ENCODE data around the gene NUTM2D. TPM values are rescaled to one million over a fixed set of nuclear protein-coding genes. Genes with fewer than 3 reads are reported as not detected.
"Not testable (repeated sequence)": the region's sequence is repeated elsewhere in the genome, so short reads cannot be mapped to it uniquely, and the experiment has no call there.

Gene NUTM2D
- 1 to 10 TPM; 3.1 to 5.2 (median 4.6) TPM for total RNA-seq
- total RNA-seq (2013) = 2.0 TPM

DNA sequence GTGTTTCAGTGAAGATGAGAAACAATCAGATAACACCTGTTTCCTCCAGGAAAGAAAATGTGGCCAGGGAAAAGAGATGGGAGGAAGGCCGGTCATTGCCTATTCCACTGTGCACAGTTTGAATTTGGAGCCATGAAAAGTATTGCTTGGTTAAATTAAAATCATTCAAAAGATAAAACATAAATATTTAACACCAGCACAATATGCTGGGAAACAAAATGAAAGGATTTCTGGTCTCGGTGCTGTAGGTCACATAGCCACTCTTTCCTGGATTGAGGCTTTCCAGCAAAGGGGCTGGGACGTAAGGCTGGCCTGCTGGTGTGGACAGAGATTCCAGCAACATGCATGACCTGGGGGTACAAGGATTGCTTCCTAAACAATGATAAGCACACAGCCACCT, at the start of gene NUTM2D:
Gene NUTM2D (plus strand): TSS at position 301 of the 400 bp plus-strand sequence. CDS start 522 bp downstream, outside the sequence.
- DNase-seq; H3K9me3 ChIP-seq (ENCODE audit: control insufficient read depth, insufficient read depth, low read length); intact Hi-C loops (cut with micrococcal nuclease); H3K9me3 Mint-ChIP-seq; H3K4me3 ChIP-seq (ENCODE audit: low read length); H3K4me1 Mint-ChIP-seq; H3K27me3 ChIP-seq (ENCODE audit: control insufficient read depth, insufficient read depth, low read length); H3K4me1 ChIP-seq (ENCODE audit: control insufficient read depth, insufficient read depth, low read length); H3K36me3 ChIP-seq (ENCODE audit: control insufficient read depth, insufficient read depth, low read length); H3K27ac ChIP-seq (ENCODE audit: low read length); H3K27ac Mint-ChIP-seq; H3K36me3 Mint-ChIP-seq; H3K27me3 Mint-ChIP-seq (ENCODE audit: low read depth in 2 of 2); H3K4me3 Mint-ChIP-seq; ATAC-seq: not testable (repeated sequence)
- no CpG with 5 or more reads among the region's 3 CpGs for WGBS (ENCODE audit: insufficient coverage)

GRCh38 chr10:87308702-87309101, 48.8 kb upstream of the NUTM2D start:
- H3K9me3 Mint-ChIP-seq; H3K9me3 ChIP-seq (ENCODE audit: control insufficient read depth, insufficient read depth, low read length); ATAC-seq; H3K27ac ChIP-seq (ENCODE audit: low read length); H3K4me1 Mint-ChIP-seq; H3K4me1 ChIP-seq (ENCODE audit: control insufficient read depth, insufficient read depth, low read length); DNase-seq; H3K27ac Mint-ChIP-seq; H3K4me3 Mint-ChIP-seq; H3K27me3 ChIP-seq (ENCODE audit: control insufficient read depth, insufficient read depth, low read length); H3K36me3 ChIP-seq (ENCODE audit: control insufficient read depth, insufficient read depth, low read length); H3K4me3 ChIP-seq (ENCODE audit: low read length); H3K27me3 Mint-ChIP-seq (ENCODE audit: low read depth in 2 of 2); intact Hi-C loops (cut with micrococcal nuclease); H3K36me3 Mint-ChIP-seq: not testable (repeated sequence)
- WGBS (ENCODE audit: insufficient coverage) = no CpG with 5 or more reads among the region's 1 CpG

DNA sequence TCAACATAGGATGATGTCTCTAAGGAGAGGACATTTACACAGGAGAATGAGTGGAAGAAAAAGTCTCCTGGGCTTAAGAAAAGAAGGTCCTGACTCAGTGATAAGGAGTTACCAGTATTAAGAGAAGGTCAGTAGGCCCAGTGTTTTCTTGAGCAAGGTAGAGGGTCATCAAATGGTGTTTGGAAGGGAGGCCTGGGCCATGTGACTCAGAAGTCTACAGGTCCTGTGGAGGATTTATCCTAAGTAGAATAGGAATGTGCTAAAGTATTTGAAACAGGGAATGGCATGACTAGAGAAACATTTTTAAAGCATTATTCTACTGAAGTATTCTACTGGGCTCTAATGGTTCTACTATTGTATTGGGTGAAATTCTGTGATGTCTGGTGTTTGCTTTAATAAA, 47.9 kb upstream of the NUTM2D start:
- H3K27me3 Mint-ChIP-seq (ENCODE audit: low read depth in 2 of 2); H3K36me3 ChIP-seq (ENCODE audit: control insufficient read depth, insufficient read depth, low read length); intact Hi-C loops (cut with micrococcal nuclease); H3K4me3 ChIP-seq (ENCODE audit: low read length); H3K4me1 ChIP-seq (ENCODE audit: control insufficient read depth, insufficient read depth, low read length); H3K36me3 Mint-ChIP-seq; H3K4me3 Mint-ChIP-seq; H3K27ac ChIP-seq (ENCODE audit: low read length); H3K9me3 ChIP-seq (ENCODE audit: control insufficient read depth, insufficient read depth, low read length); H3K4me1 Mint-ChIP-seq; DNase-seq; ATAC-seq; H3K9me3 Mint-ChIP-seq; H3K27ac Mint-ChIP-seq; H3K27me3 ChIP-seq (ENCODE audit: control insufficient read depth, insufficient read depth, low read length): not testable (repeated sequence)

GRCh38 chr10:87311521-87311920, 46.0 kb upstream of the NUTM2D start:
- H3K4me3 Mint-ChIP-seq = not testable (repeated sequence)

DNA sequence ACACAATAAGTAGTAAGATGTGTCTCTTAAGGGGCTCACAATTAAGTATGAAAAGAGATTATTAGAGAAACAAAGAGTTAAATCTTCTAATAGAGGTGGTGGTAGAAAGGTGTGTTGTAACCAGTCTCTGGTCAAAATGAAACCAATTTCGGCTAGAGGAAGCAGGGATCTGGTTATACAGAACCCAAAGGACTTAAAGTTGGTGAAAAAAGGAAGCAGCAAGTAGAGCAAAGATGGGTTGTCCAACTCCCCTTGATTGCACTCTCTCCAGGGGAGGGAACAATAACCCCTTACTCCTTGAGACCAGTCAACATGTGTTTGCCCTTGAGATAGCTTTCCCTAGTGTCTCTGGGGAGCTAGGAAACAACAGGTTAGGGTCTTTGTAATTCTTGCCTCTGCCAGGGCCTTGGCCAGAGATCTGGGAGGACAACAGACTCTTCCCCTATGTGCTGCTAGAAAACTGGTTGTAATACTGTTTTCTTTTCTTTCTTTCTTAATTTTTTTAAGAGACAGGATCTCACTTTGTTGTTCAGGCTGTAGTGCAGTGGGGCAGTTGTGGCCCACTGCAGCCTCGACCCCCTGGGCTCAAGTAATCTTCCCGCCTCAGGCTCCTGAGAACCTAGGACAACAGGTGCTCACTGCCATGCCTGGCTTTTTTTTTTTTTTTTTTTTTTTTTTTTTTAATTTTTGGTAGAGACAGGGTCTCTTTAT, 43.7 kb upstream of the NUTM2D start:
- H3K9me3 ChIP-seq (ENCODE audit: control insufficient read depth, insufficient read depth, low read length); DNase-seq; intact Hi-C loops (cut with micrococcal nuclease); H3K4me3 Mint-ChIP-seq; H3K27me3 ChIP-seq (ENCODE audit: control insufficient read depth, insufficient read depth, low read length); H3K9me3 Mint-ChIP-seq; H3K36me3 Mint-ChIP-seq; ATAC-seq; H3K4me3 ChIP-seq (ENCODE audit: low read length); H3K27ac ChIP-seq (ENCODE audit: low read length); H3K4me1 ChIP-seq (ENCODE audit: control insufficient read depth, insufficient read depth, low read length); H3K36me3 ChIP-seq (ENCODE audit: control insufficient read depth, insufficient read depth, low read length); H3K27me3 Mint-ChIP-seq (ENCODE audit: low read depth in 2 of 2); H3K27ac Mint-ChIP-seq: not testable (repeated sequence)
- WGBS (ENCODE audit: insufficient coverage) = 67% methylated on average over 3 of the region's 3 CpGs
- peaks cover 0 to 12% of the 10 kb centered on the region in 2 donors for H3K4me1 Mint-ChIP-seq

More at GRCh38 chr10:87311521-87311920, 46.0 kb upstream of the NUTM2D start:
- DNase-seq; H3K4me1 ChIP-seq (ENCODE audit: control insufficient read depth, insufficient read depth, low read length); H3K27ac ChIP-seq (ENCODE audit: low read length); H3K4me3 ChIP-seq (ENCODE audit: low read length); H3K36me3 ChIP-seq (ENCODE audit: control insufficient read depth, insufficient read depth, low read length); H3K9me3 Mint-ChIP-seq; H3K27ac Mint-ChIP-seq; H3K9me3 ChIP-seq (ENCODE audit: control insufficient read depth, insufficient read depth, low read length); H3K27me3 ChIP-seq (ENCODE audit: control insufficient read depth, insufficient read depth, low read length); H3K27me3 Mint-ChIP-seq (ENCODE audit: low read depth in 2 of 2); intact Hi-C loops (cut with micrococcal nuclease); H3K36me3 Mint-ChIP-seq: not testable (repeated sequence)
- no CpG with 5 or more reads among the region's 1 CpG for WGBS (ENCODE audit: insufficient coverage)
- ATAC-seq = peak in 1 of 3 donors; percentile 54
- H3K4me1 Mint-ChIP-seq = peaks cover 0 to 12% of the 10 kb centered on the region in 2 donors

DNA sequence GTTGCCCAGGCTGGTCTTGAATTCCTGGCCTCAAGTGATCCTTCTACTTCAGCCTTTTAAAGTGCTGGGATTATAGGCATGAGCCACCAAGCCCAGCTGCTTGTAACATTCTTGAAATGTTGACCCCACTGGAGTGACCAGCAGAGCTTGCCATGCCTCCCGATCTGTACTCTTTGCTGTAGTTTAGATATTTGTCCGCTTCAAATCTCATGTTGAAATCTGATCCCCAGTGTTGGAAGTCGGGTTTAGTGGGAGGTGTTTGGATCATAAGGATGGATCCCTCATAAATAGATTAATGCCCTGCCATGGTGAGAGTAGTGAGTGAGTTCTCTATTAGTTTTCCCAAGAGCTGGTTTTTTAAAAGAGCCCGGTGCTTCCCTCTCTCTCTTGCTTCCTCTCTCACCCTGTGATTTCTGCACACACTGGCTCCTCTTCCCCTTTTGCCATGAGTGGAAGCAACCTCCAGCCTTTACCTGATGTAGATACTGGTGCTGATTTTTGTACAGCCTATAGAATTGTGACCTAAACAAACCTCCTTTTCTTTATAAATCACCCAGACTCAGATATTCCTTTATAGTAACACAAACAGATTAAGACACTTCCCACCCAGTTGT, 43.1 kb upstream of the NUTM2D start:
- H3K27me3 ChIP-seq (ENCODE audit: control insufficient read depth, insufficient read depth, low read length); H3K4me1 ChIP-seq (ENCODE audit: control insufficient read depth, insufficient read depth, low read length); H3K36me3 ChIP-seq (ENCODE audit: control insufficient read depth, insufficient read depth, low read length); H3K27ac Mint-ChIP-seq; H3K27ac ChIP-seq (ENCODE audit: low read length); ATAC-seq; DNase-seq; H3K4me3 ChIP-seq (ENCODE audit: low read length); H3K4me3 Mint-ChIP-seq; H3K9me3 Mint-ChIP-seq; H3K4me1 Mint-ChIP-seq; intact Hi-C loops (cut with micrococcal nuclease); H3K27me3 Mint-ChIP-seq (ENCODE audit: low read depth in 2 of 2); H3K36me3 Mint-ChIP-seq; H3K9me3 ChIP-seq (ENCODE audit: control insufficient read depth, insufficient read depth, low read length): not testable (repeated sequence)
- no CpG with 5 or more reads among the region's 4 CpGs for whole genome bisulfite sequencing (ENCODE audit: insufficient coverage)

GRCh38 chr10:87321505-87321904, 36.0 kb upstream of the NUTM2D start:
- H3K9me3 Mint-ChIP-seq; H3K9me3 ChIP-seq (ENCODE audit: control insufficient read depth, insufficient read depth, low read length); DNase-seq; H3K4me1 ChIP-seq (ENCODE audit: control insufficient read depth, insufficient read depth, low read length); H3K36me3 ChIP-seq (ENCODE audit: control insufficient read depth, insufficient read depth, low read length); H3K4me3 ChIP-seq (ENCODE audit: low read length); intact Hi-C loops (cut with micrococcal nuclease); H3K27ac ChIP-seq (ENCODE audit: low read length); ATAC-seq; H3K27ac Mint-ChIP-seq; H3K27me3 ChIP-seq (ENCODE audit: control insufficient read depth, insufficient read depth, low read length); H3K36me3 Mint-ChIP-seq; H3K27me3 Mint-ChIP-seq (ENCODE audit: low read depth in 2 of 2); H3K4me1 Mint-ChIP-seq; H3K4me3 Mint-ChIP-seq: not testable (repeated sequence)
- WGBS (ENCODE audit: insufficient coverage) = 80% methylated on average over 1 of the region's 1 CpG

- intact Hi-C loops (cut with micrococcal nuclease); H3K9me3 ChIP-seq (ENCODE audit: control insufficient read depth, insufficient read depth, low read length); H3K36me3 Mint-ChIP-seq; H3K27me3 ChIP-seq (ENCODE audit: control insufficient read depth, insufficient read depth, low read length); H3K4me1 ChIP-seq (ENCODE audit: control insufficient read depth, insufficient read depth, low read length); H3K27me3 Mint-ChIP-seq (ENCODE audit: low read depth in 2 of 2); H3K4me3 ChIP-seq (ENCODE audit: low read length); DNase-seq; H3K9me3 Mint-ChIP-seq; H3K4me1 Mint-ChIP-seq; H3K27ac ChIP-seq (ENCODE audit: low read length); H3K36me3 ChIP-seq (ENCODE audit: control insufficient read depth, insufficient read depth, low read length); ATAC-seq; H3K4me3 Mint-ChIP-seq; H3K27ac Mint-ChIP-seq: not testable (repeated sequence)
- no CpG with 5 or more reads among the region's 5 CpGs for WGBS (ENCODE audit: insufficient coverage)
These were observed 33.0 kb upstream of the NUTM2D start for GRCh38 chr10:87324559-87324958.

Data from natural killer cell (primary cell).